GM06990 (cell line): ENCODE results near the gene PPM1E.

Source experiments
- DNase-seq: peaks from one replicate; pipeline ENCODE4 v3.0.0-alpha.2; 2011; ENCODE audit not compliant: insufficient read length; ENCODE audit errors: extremely low read depth
- H3K27me3 ChIP-seq: replicated peaks from 2 replicates; pipeline ENCODE4 v1.6.0; 2011; ENCODE audit warnings: low read length; ENCODE audit not compliant: control insufficient read depth, insufficient read depth
- H3K36me3 ChIP-seq: 2 replicates; pipeline ENCODE4 v1.5.1; 2011; ENCODE audit warnings: low read length; ENCODE audit not compliant: control insufficient read depth, insufficient read depth
- H3K4me3 ChIP-seq: replicated peaks from 2 replicates; pipeline ENCODE4 v1.5.1; 2011; ENCODE audit warnings: low read depth, mild to moderate bottlenecking, control low read depth, low read length
- CTCF ChIP-seq: IDR thresholded peaks from 2 replicates; pipeline ENCODE4 v1.5.1; 2011; ENCODE audit warnings: low read length, control low read depth, mild to moderate bottlenecking, inconsistent platforms; ENCODE audit not compliant: insufficient read depth, poor library complexity, severe bottlenecking

PPM1E gene

GRCh38 chr17:58755577-58756245, at the start of gene PPM1E:
Gene PPM1E, plus strand, starts transcription at chr17:58755854.
- Histone ChIP-seq H3K36me3 (no peaks in the 10 kb centered on the region), H3K4me3 (peak within 1 kb of the TSS; percentile 62), H3K27me3 (peaks cover 4% of the 10 kb centered on the region)
- DNase-seq: peak; percentile 85
- no peak for TF ChIP-seq CTCF

- Histone ChIP-seq H3K4me3 (no peak overlapping the region), H3K27me3 (no peaks in the 10 kb centered on the region), H3K36me3 (no peaks in the 10 kb centered on the region; the same call in 1 of the 2 replicates)
- TF ChIP-seq CTCF: no peak
- peak; percentile 38 for DNase-seq
Observed at GRCh38 chr17:58706351-58707140, 49.1 kb upstream of the PPM1E start.

- no peaks in the 10 kb centered on the region; the same call in 1 of the 2 replicates for H3K36me3 ChIP-seq
- no peak for DNase-seq
- peak; percentile 66 for TF ChIP-seq CTCF
- H3K4me3 ChIP-seq: no peak overlapping the region
- no peaks in the 10 kb centered on the region for H3K27me3 ChIP-seq
Observed at GRCh38 chr17:58710948-58711552, 44.6 kb upstream of the PPM1E start.

- Histone ChIP-seq H3K27me3 (no peaks in the 10 kb centered on the region), H3K36me3 (no peaks in the 10 kb centered on the region; the same call in none of the 2 replicates), H3K4me3 (no peak overlapping the region)
- TF ChIP-seq CTCF: no peak
- no peak for DNase-seq
Observed at GRCh38 chr17:58722274-58722673, 33.4 kb upstream of the PPM1E start.

GRCh38 chr17:58722696-58723095, 33.0 kb upstream of the PPM1E start:
- H3K27me3 ChIP-seq: no peaks in the 10 kb centered on the region
- TF ChIP-seq CTCF: no peak
- DNase-seq: no peak
- no peak overlapping the region for H3K4me3 ChIP-seq
- no peaks in the 10 kb centered on the region; the same call in none of the 2 replicates for H3K36me3 ChIP-seq
